SK-N-SH (cell line): ENCODE data around the gene EFNB1. TPM values are rescaled to one million over a fixed set of nuclear protein-coding genes. Genes with fewer than 3 reads are reported as not detected.

Experiments
- CTCF ChIA-PET: fragments of 300-600, 350-600 bp; formaldehyde crosslinking; extraction: SDS; loops from one replicate; lab custom pipeline; 2021; lab: Yijun Ruan, JAX
- POLR2A ChIA-PET: fragments of 350-600 bp; sonication (Branson Sonifier 250); formaldehyde crosslinking; extraction: SDS; loops from one replicate; lab custom pipeline; 2020; ENCODE audit warnings: antibody characterized with exemption, inconsistent platforms; lab: Yijun Ruan, JAX
- DNase-seq: peaks from one replicate; pipeline ENCODE4 v3.0.0; 2012
- H2AFZ ChIP-seq: fragments of 200-600 bp; sonication (generic); 2 replicates; pipeline ENCODE4 v1.8.1; 2016; ENCODE audit warnings: antibody characterized with exemption, mild to moderate bottlenecking, low read depth
- H3F3A ChIP-seq: fragments of 200-600 bp; sonication (generic); replicated peaks from 2 replicates; pipeline ENCODE3; 2016; ENCODE audit warnings: antibody characterized with exemption, mild to moderate bottlenecking; ENCODE audit not compliant: insufficient read depth
- H3K27ac ChIP-seq, 2 experiments: fragments of 200-500 bp in 1 of 2; fragments of 200-600 bp in 1 of 2; sonication (Bioruptor generic) in 1 of 2; sonication (generic), shearing (Covaris generic) in 1 of 2; 2 replicates each; pipeline versions ENCODE4 v1.5.1 to v1.6.1; 2014 to 2016; ENCODE audit warnings: low read depth in 2 of 2, inconsistent platforms in 1 of 2, low read length in 1 of 2, mild to moderate bottlenecking in 1 of 2, mixed read lengths in 1 of 2
- H3K27me3 ChIP-seq: fragments of 200-600 bp; sonication (generic), shearing (Covaris generic); 2 replicates; pipeline ENCODE4 v1.6.1; 2016; ENCODE audit warnings: mixed run types; ENCODE audit not compliant: insufficient read depth
- H3K36me3 ChIP-seq, 2 experiments: fragments of 200-500 bp in 1 of 2; fragments of 200-600 bp in 1 of 2; sonication (Bioruptor generic) in 1 of 2; sonication (generic) in 1 of 2; replicated peaks in 1 of 2; 2 replicates each; pipeline versions ENCODE3 to v1.5.1; 2014 to 2016; ENCODE audit warnings: low read length in 1 of 2, mild to moderate bottlenecking in 1 of 2; ENCODE audit not compliant: insufficient read depth in 2 of 2, control insufficient read depth in 1 of 2
- H3K4me1 ChIP-seq, 2 experiments: fragments of 200-500 bp in 1 of 2; fragments of 200-600 bp in 1 of 2; sonication (Bioruptor generic) in 1 of 2; sonication (generic), shearing (Covaris generic) in 1 of 2; 2 replicates each; pipeline versions ENCODE4 v1.5.1 to v1.6.1; 2014 to 2016; ENCODE audit warnings: low read depth in 1 of 2, low read length in 1 of 2, mixed run types in 1 of 2; ENCODE audit not compliant: insufficient read depth in 2 of 2, control insufficient read depth in 1 of 2
- H3K4me2 ChIP-seq: fragments of 200-600 bp; sonication (generic), shearing (Covaris generic); 2 replicates; pipeline ENCODE4 v1.6.1; 2017; ENCODE audit warnings: mixed run types
- H3K4me3 ChIP-seq, 2 experiments: fragments of 200-500 bp in 1 of 2; fragments of 200-600 bp in 1 of 2; sonication (Bioruptor generic) in 1 of 2; sonication (generic), shearing (Covaris generic) in 1 of 2; 2 replicates each; pipeline versions ENCODE4 v1.5.1 to v1.8.1; 2014 to 2016; ENCODE audit warnings: low read depth in 2 of 2, inconsistent platforms in 1 of 2, low read length in 1 of 2, mild to moderate bottlenecking in 1 of 2, mixed read lengths in 1 of 2, moderate library complexity in 1 of 2
- H3K79me2 ChIP-seq: fragments of 200-600 bp; sonication (generic); 2 replicates; pipeline ENCODE4 v1.8.1; 2017; ENCODE audit warnings: mild to moderate bottlenecking; ENCODE audit not compliant: insufficient read depth
- H3K9ac ChIP-seq: fragments of 200-600 bp; sonication (generic); 2 replicates; pipeline ENCODE4 v1.6.1; 2017; ENCODE audit warnings: mixed run types
- H3K9me2 ChIP-seq: fragments of 200-600 bp; sonication (generic); 2 replicates; pipeline ENCODE4 v1.6.1; 2017; ENCODE audit warnings: mixed run types
- H3K9me3 ChIP-seq: fragments of 200-600 bp; sonication (generic); 2 replicates; pipeline ENCODE4 v1.6.1; 2017; ENCODE audit warnings: mixed run types, mild to moderate bottlenecking, moderate library complexity
- H4K20me1 ChIP-seq: fragments of 200-600 bp; sonication (generic); 2 replicates; pipeline ENCODE4 v1.6.1; 2017; ENCODE audit warnings: mild to moderate bottlenecking, mixed run types; ENCODE audit not compliant: insufficient read depth
- CHD2 ChIP-seq: fragments of 150-350 bp; IDR thresholded peaks from 2 replicates; pipeline ENCODE4 v1.6.1; 2018; ENCODE audit warnings: low read length; ENCODE audit not compliant: partially characterized antibody
- ELF1 ChIP-seq: IDR thresholded peaks from 2 replicates; pipeline ENCODE4 v1.4.0; 2012
- EP300 ChIP-seq, 2 experiments: IDR thresholded peaks; 2 replicates each; pipeline versions ENCODE4 v1.4.0 to v1.6.1; 2012; ENCODE audit warnings: borderline replicate concordance in 1 of 2, low read depth in 1 of 2, low read length in 1 of 2
- FOSL2 ChIP-seq: IDR thresholded peaks from 2 replicates; pipeline ENCODE4 v1.4.0; 2012; ENCODE audit warnings: low read depth, mild to moderate bottlenecking, moderate library complexity, borderline replicate concordance
- JUND ChIP-seq: IDR thresholded peaks from 2 replicates; pipeline ENCODE4 v1.4.0; 2012
- MEF2A ChIP-seq: IDR thresholded peaks from 2 replicates; pipeline ENCODE4 v1.4.0; 2012; ENCODE audit warnings: low read depth, borderline replicate concordance
- NFIC ChIP-seq: IDR thresholded peaks from 2 replicates; pipeline ENCODE4 v1.4.0; 2012; ENCODE audit warnings: borderline replicate concordance
- PBX3 ChIP-seq: IDR thresholded peaks from 2 replicates; pipeline ENCODE4; 2012
- RCOR1 ChIP-seq: fragments of 150-350 bp; IDR thresholded peaks from 2 replicates; pipeline ENCODE4 v1.6.1; 2017; ENCODE audit warnings: antibody characterized with exemption, low read length
- REST ChIP-seq: IDR thresholded peaks from 2 replicates; pipeline ENCODE4 v1.6.1; 2012; ENCODE audit warnings: mild to moderate bottlenecking, low read depth, low read length, moderate library complexity
- RXRA ChIP-seq: IDR thresholded peaks from 2 replicates; pipeline ENCODE4 v1.4.0; 2012; ENCODE audit warnings: low read depth, mild to moderate bottlenecking, borderline replicate concordance
- SIN3A ChIP-seq: IDR thresholded peaks from 2 replicates; pipeline ENCODE4 v1.6.1; 2012; ENCODE audit warnings: low read depth, mild to moderate bottlenecking, low read length, moderate library complexity, borderline replicate concordance
- SMC3 ChIP-seq: IDR thresholded peaks from 2 replicates; pipeline ENCODE4 v1.6.1; 2012; ENCODE audit warnings: low read depth, low read length, improper control_type of control experiment
- YY1 ChIP-seq: IDR thresholded peaks from 2 replicates; pipeline ENCODE4 v1.4.0; 2012; ENCODE audit warnings: low read depth, mild to moderate bottlenecking
- ZBTB33 ChIP-seq: IDR thresholded peaks from 2 replicates; pipeline ENCODE4 v1.4.0; 2012; ENCODE audit warnings: low read depth, borderline replicate concordance
- WGBS: methylation state at CpG from one replicate; pipeline ENCODE4 v1.1.6; 2017; ENCODE audit warnings: low lambda C conversion rate; 5-methylcytosine and 5-hydroxymethylcytosine counted together
- polyA plus RNA-seq, 3 experiments: library from polyadenylated mRNA; depleted of rRNA; stranded (reverse); fragments of >200 nt; gene quantifications; 2 replicates each; pipeline ENCODE4 v1.2.3, GENCODE V29; 2012

Gene EFNB1
- polyA plus RNA-seq, 1 of the 3 experiments (the other 2 are of a cell fraction): 8.4 TPM

- H3K79me2 ChIP-seq: no peaks in the 10 kb centered on the region
Measured at GRCh38 chrX:68838571-68838910, 9.7 kb downstream of the EFNB1 start.

More at GRCh38 chrX:68838571-68838910, 9.7 kb downstream of the EFNB1 start:
- DNase-seq: no peak
- Histone ChIP-seq H2AFZ (no peak overlapping the region), H3K9me3 (no peaks in the 10 kb centered on the region), H4K20me1 (no peaks in the 10 kb centered on the region), H3K4me3 (no peak overlapping the region), H3F3A (no peaks in the 10 kb centered on the region), H3K27ac (no peak overlapping the region), H3K27me3 (no peaks in the 10 kb centered on the region), H3K36me3 (no peaks in the 10 kb centered on the region), H3K4me2 (no peak overlapping the region), H3K4me1 (peaks cover 0 to 9% of the 10 kb centered on the region in 2 experiments; a peak in 1 of 4 replicates), H3K9me2 (no peaks in the 10 kb centered on the region), H3K9ac (no peak overlapping the region)
- 60% methylated on average over 2 of the region's 8 CpGs for WGBS
- ChIA-PET POLR2A (interaction anchor here (1.0 kb wide), 1 partner anchor 54 kb away, joined by 3 read pairs; no protein-coding TSS in a partner anchor), CTCF (interaction anchor here (1.3 kb wide), 1 partner anchor 11 kb away, joined by 5 read pairs; no protein-coding TSS in a partner anchor)
- no peak for TF ChIP-seq MEF2A
- TF ChIP-seq FOSL2: no peak
- no peak for TF ChIP-seq ELF1
- no peak for TF ChIP-seq NFIC
- no peak for TF ChIP-seq RCOR1
- TF ChIP-seq PBX3: no peak
- no peak for TF ChIP-seq REST
- TF ChIP-seq SIN3A: no peak
- no peak for TF ChIP-seq ZBTB33
- TF ChIP-seq EP300 (IDR thresholded peaks at IDR 0.05; ENCODE audit: borderline replicate concordance in 1 of 2, low read depth in 1 of 2, low read length in 1 of 2): no peak
- no peak for TF ChIP-seq RXRA
- no peak for TF ChIP-seq YY1
- no peak for TF ChIP-seq CHD2
- TF ChIP-seq SMC3: no peak
- TF ChIP-seq JUND: no peak
